ENCODE measurements around the gene PBX3. TPM values are rescaled to one million over a fixed set of nuclear protein-coding genes. Genes with fewer than 3 reads are reported as not detected.

PBX3 gene
- total RNA-seq, 1 donor from 2014 or later = 10.6 TPM

GRCh38 chr9:125749951-125750626 lies 2.9 kb downstream of the PBX3 start:
- no peak for DNase-seq (ENCODE audit: low read depth)
- no peaks in the 10 kb centered on the region for H3K27me3 ChIP-seq (ENCODE audit: control insufficient read depth, insufficient read depth, low read length)
- H3K36me3 ChIP-seq (ENCODE audit: control insufficient read depth, insufficient read depth, low read length) = no peaks in the 10 kb centered on the region
- TF ChIP-seq CTCF (IDR thresholded peaks at IDR 0.05; ENCODE audit: insufficient read depth, low read length, poor library complexity, severe bottlenecking) = no peak
- H3K4me3 ChIP-seq (ENCODE audit: low read depth, low read length) = no peak overlapping the region

- DNase-seq (ENCODE audit: low read depth) = no peak
- Histone ChIP-seq H3K36me3 (ENCODE audit: control insufficient read depth, insufficient read depth, low read length) (no peaks in the 10 kb centered on the region), H3K27me3 (ENCODE audit: control insufficient read depth, insufficient read depth, low read length) (no peaks in the 10 kb centered on the region), H3K4me3 (ENCODE audit: low read depth, low read length) (no peak overlapping the region)
- TF ChIP-seq CTCF (IDR thresholded peaks at IDR 0.05; ENCODE audit: insufficient read depth, low read length, poor library complexity, severe bottlenecking) = no peak
Measured at GRCh38 chr9:125750627-125751011, 3.4 kb downstream of the PBX3 start.

GRCh38 chr9:125752070-125752628 lies 5.0 kb downstream of the PBX3 start:
- H3K36me3 ChIP-seq (ENCODE audit: control insufficient read depth, insufficient read depth, low read length) = no peaks in the 10 kb centered on the region
- H3K4me3 ChIP-seq (ENCODE audit: low read depth, low read length) = no peak overlapping the region
- no peak for TF ChIP-seq CTCF (IDR thresholded peaks at IDR 0.05; ENCODE audit: insufficient read depth, low read length, poor library complexity, severe bottlenecking)
- DNase-seq (ENCODE audit: low read depth) = no peak
- no peaks in the 10 kb centered on the region for H3K27me3 ChIP-seq (ENCODE audit: control insufficient read depth, insufficient read depth, low read length)

GRCh38 chr9:125754096-125754495 lies 6.9 kb downstream of the PBX3 start:
- H3K36me3 ChIP-seq (ENCODE audit: control insufficient read depth, insufficient read depth, low read length) = no peaks in the 10 kb centered on the region
- TF ChIP-seq CTCF (IDR thresholded peaks at IDR 0.05; ENCODE audit: insufficient read depth, low read length, poor library complexity, severe bottlenecking) = no peak
- H3K27me3 ChIP-seq (ENCODE audit: control insufficient read depth, insufficient read depth, low read length) = no peaks in the 10 kb centered on the region
- DNase-seq (ENCODE audit: low read depth) = no peak
- no peak overlapping the region for H3K4me3 ChIP-seq (ENCODE audit: low read depth, low read length)

- no peak for TF ChIP-seq CTCF (IDR thresholded peaks at IDR 0.05; ENCODE audit: insufficient read depth, low read length, poor library complexity, severe bottlenecking)
- no peaks in the 10 kb centered on the region for H3K36me3 ChIP-seq (ENCODE audit: control insufficient read depth, insufficient read depth, low read length)
- no peak for DNase-seq (ENCODE audit: low read depth)
- H3K4me3 ChIP-seq (ENCODE audit: low read depth, low read length) = no peak overlapping the region
- no peaks in the 10 kb centered on the region for H3K27me3 ChIP-seq (ENCODE audit: control insufficient read depth, insufficient read depth, low read length)
Measured at GRCh38 chr9:125755340-125755739, 8.2 kb downstream of the PBX3 start.

GRCh38 chr9:125756518-125756917 lies 9.3 kb downstream of the PBX3 start:
- no peaks in the 10 kb centered on the region for H3K36me3 ChIP-seq (ENCODE audit: control insufficient read depth, insufficient read depth, low read length)

More at GRCh38 chr9:125756518-125756917, 9.3 kb downstream of the PBX3 start:
- Histone ChIP-seq H3K4me3 (ENCODE audit: low read depth, low read length) (no peak overlapping the region), H3K27me3 (ENCODE audit: control insufficient read depth, insufficient read depth, low read length) (no peaks in the 10 kb centered on the region)
- DNase-seq (ENCODE audit: low read depth) = no peak
- TF ChIP-seq CTCF (IDR thresholded peaks at IDR 0.05; ENCODE audit: insufficient read depth, low read length, poor library complexity, severe bottlenecking) = no peak

All from kidney epithelial cell (primary cell).